Measurements from ENCODE around the gene KANK2. TPM values are rescaled to one million over a fixed set of nuclear protein-coding genes. Genes with fewer than 3 reads are reported as not detected.

KANK2 gene
- total RNA-seq, 1 experiment from 2014 or later = 85.8 TPM

GRCh38 chr19:11177592-11177991, 19.8 kb downstream of the KANK2 start:
- intact Hi-C loops (cut with micrococcal nuclease; ENCODE audit: unreplicated experiment) = no loop called here
- H3K4me3 ChIP-seq (ENCODE audit: low read depth, low read length, poor library complexity, severe bottlenecking) = no peak overlapping the region
- ChIA-PET POLR2A (ENCODE audit: low non-redundant PET) (no interaction called here), CTCF (no interaction called here)
- no peaks in the 10 kb centered on the region for H3K9me3 ChIP-seq (ENCODE audit: low read depth, low read length, poor library complexity, severe bottlenecking)
- H3K27me3 ChIP-seq (replicated peaks; ENCODE audit: insufficient read depth, low read depth, low read length, poor library complexity) = no peaks in the 10 kb centered on the region
- TF ChIP-seq, protein P1, sequence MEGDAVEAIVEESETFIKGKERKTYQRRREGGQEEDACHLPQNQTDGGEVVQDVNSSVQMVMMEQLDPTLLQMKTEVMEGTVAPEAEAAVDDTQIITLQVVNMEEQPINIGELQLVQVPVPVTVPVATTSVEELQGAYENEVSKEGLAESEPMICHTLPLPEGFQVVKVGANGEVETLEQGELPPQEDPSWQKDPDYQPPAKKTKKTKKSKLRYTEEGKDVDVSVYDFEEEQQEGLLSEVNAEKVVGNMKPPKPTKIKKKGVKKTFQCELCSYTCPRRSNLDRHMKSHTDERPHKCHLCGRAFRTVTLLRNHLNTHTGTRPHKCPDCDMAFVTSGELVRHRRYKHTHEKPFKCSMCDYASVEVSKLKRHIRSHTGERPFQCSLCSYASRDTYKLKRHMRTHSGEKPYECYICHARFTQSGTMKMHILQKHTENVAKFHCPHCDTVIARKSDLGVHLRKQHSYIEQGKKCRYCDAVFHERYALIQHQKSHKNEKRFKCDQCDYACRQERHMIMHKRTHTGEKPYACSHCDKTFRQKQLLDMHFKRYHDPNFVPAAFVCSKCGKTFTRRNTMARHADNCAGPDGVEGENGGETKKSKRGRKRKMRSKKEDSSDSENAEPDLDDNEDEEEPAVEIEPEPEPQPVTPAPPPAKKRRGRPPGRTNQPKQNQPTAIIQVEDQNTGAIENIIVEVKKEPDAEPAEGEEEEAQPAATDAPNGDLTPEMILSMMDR (conservative IDR thresholded peaks at IDR 0.05; ENCODE audit: low read depth, low read length) = no peak
- TF ChIP-seq EZH2 (IDR thresholded peaks at IDR 0.05; ENCODE audit: borderline replicate concordance, low read depth, low read length, poor library complexity, severe bottlenecking) = no peak
- no peak overlapping the region for H3K27ac ChIP-seq (ENCODE audit: low read depth, low read length, poor library complexity, severe bottlenecking)
- no peak for DNase-seq (ENCODE audit: low spot score)
- no peaks in the 10 kb centered on the region for H3K4me1 ChIP-seq (ENCODE audit: insufficient read depth, low read length, poor library complexity, severe bottlenecking)
- peaks cover 40% of the 10 kb centered on the region for H3K36me3 ChIP-seq (ENCODE audit: insufficient read depth, low read length, poor library complexity, severe bottlenecking)
- BruUV-seq (replicated peaks) = no TSS peak

DNA sequence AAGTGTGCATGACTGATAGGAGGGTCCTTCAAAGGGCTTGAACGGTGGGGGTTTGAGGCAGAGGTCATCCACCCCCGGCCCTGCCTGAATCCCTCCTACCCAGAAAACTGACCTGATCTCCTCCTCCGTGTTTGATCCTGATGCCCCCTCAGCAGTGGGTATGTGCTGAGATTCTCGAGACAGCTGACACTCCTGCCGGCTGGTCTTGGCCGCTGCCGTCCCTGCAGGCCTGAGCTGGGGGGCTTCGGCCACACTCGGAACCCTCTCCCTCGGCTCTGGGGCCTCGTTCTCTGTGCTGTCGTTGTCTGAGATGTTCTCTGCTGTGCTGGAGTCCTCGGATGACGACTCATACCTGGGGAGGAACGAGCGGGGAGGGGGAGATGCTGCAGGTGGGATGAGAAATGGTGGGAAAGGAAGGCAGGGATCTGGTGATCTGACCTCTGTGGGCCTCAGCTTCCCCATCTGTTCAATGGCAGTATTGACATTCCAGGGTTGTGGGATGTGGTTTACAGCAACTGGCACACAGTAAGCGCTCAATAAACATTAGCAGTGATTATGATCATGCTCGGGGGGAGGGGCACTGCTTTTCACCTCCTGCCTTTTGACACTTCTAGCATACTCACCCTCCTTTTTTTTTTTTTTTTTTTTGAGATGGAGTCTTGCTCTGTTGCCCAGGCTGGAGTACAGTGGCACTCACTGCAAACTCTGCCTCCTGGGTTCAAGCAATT, 20.7 kb downstream of the KANK2 start:
- Histone ChIP-seq H3K27me3 (replicated peaks; ENCODE audit: insufficient read depth, low read depth, low read length, poor library complexity) (no peaks in the 10 kb centered on the region), H3K27ac (ENCODE audit: low read depth, low read length, poor library complexity, severe bottlenecking) (no peak overlapping the region), H3K9me3 (ENCODE audit: low read depth, low read length, poor library complexity, severe bottlenecking) (no peaks in the 10 kb centered on the region), H3K4me1 (ENCODE audit: insufficient read depth, low read length, poor library complexity, severe bottlenecking) (no peaks in the 10 kb centered on the region), H3K4me3 (ENCODE audit: low read depth, low read length, poor library complexity, severe bottlenecking) (no peak overlapping the region), H3K36me3 (ENCODE audit: insufficient read depth, low read length, poor library complexity, severe bottlenecking) (peaks cover 45% of the 10 kb centered on the region)
- POLR2A ChIA-PET (ENCODE audit: low non-redundant PET) = no interaction called here
- CTCF ChIA-PET = no interaction called here
- TF ChIP-seq, protein P1 (conservative IDR thresholded peaks at IDR 0.05; ENCODE audit: low read depth, low read length) = no peak
- no peak for TF ChIP-seq EZH2 (IDR thresholded peaks at IDR 0.05; ENCODE audit: borderline replicate concordance, low read depth, low read length, poor library complexity, severe bottlenecking)
- DNase-seq (ENCODE audit: low spot score) = no peak
- BruUV-seq (replicated peaks) = no TSS peak
- intact Hi-C loops (cut with micrococcal nuclease; ENCODE audit: unreplicated experiment) = no loop called here

- Histone ChIP-seq H3K4me1 (ENCODE audit: insufficient read depth, low read length, poor library complexity, severe bottlenecking) (no peaks in the 10 kb centered on the region), H3K9me3 (ENCODE audit: low read depth, low read length, poor library complexity, severe bottlenecking) (no peaks in the 10 kb centered on the region), H3K36me3 (ENCODE audit: insufficient read depth, low read length, poor library complexity, severe bottlenecking) (peaks cover 47% of the 10 kb centered on the region), H3K27ac (ENCODE audit: low read depth, low read length, poor library complexity, severe bottlenecking) (no peak overlapping the region), H3K4me3 (ENCODE audit: low read depth, low read length, poor library complexity, severe bottlenecking) (no peak overlapping the region), H3K27me3 (replicated peaks; ENCODE audit: insufficient read depth, low read depth, low read length, poor library complexity) (no peaks in the 10 kb centered on the region)
- ChIA-PET CTCF (no interaction called here), POLR2A (ENCODE audit: low non-redundant PET) (no interaction called here)
- BruUV-seq (replicated peaks) = no TSS peak
- no peak for TF ChIP-seq EZH2 (IDR thresholded peaks at IDR 0.05; ENCODE audit: borderline replicate concordance, low read depth, low read length, poor library complexity, severe bottlenecking)
- TF ChIP-seq, protein P1 (conservative IDR thresholded peaks at IDR 0.05; ENCODE audit: low read depth, low read length) = no peak
- DNase-seq (ENCODE audit: low spot score) = no peak
- intact Hi-C loops (cut with micrococcal nuclease; ENCODE audit: unreplicated experiment) = no loop called here
These were observed 21.4 kb downstream of the KANK2 start for GRCh38 chr19:11175920-11176319.

Measured in A673 (cell line).